Naive thymus-derived CD4-positive, alpha-beta T cell (primary cell): ENCODE results near the gene COQ2. TPM values are rescaled to one million over a fixed set of nuclear protein-coding genes. Genes with fewer than 3 reads are reported as not detected.
"Not testable (repeated sequence)": the region's sequence is repeated elsewhere in the genome, so short reads cannot be mapped to it uniquely, and the experiment has no call there.

Experiments used
- ATAC-seq: fragments of 150-1000 bp; cut with Tn5 transposase; 2 replicates; pipeline ENCODE4 v1.10.0; 2021; ENCODE audit warnings: mild to moderate bottlenecking, moderate library complexity
- CTCF ChIA-PET: fragments of 350-600 bp; sonication (Branson Sonifier 250); formaldehyde crosslinking; loops from one replicate; lab custom pipeline; 2021; ENCODE audit warnings: antibody characterized with exemption; lab: Charles Lee
- POLR2A ChIA-PET: fragments of 350-600 bp; sonication (Branson Sonifier 250); formaldehyde crosslinking; loops from one replicate; lab custom pipeline; 2021; ENCODE audit warnings: antibody characterized with exemption, inconsistent platforms; lab: Charles Lee
- DNase-seq, 9 donors: peaks; one replicate each; pipeline versions ENCODE4 v3.0.0 to v3.0.0-alpha.2; 2020 to 2022; ENCODE audit warnings: mixed read lengths in 1 of 9
- H3K27ac ChIP-seq: one replicate; pipeline ENCODE4 v1.7.0; 2013; ENCODE audit warnings: mild to moderate bottlenecking, low read depth, low read length, moderate library complexity
- H3K27me3 ChIP-seq, 2 donors: one replicate each; pipeline ENCODE4 v1.7.0; 2013; ENCODE audit warnings: low read length in 2 of 2, mild to moderate bottlenecking in 2 of 2, moderate library complexity in 2 of 2; ENCODE audit not compliant: control insufficient read depth in 2 of 2, insufficient read depth in 2 of 2
- H3K36me3 ChIP-seq, 3 experiments: 1 replicate in 2 of 3; 2 replicates in 1 of 3; pipeline ENCODE4 v1.7.0; 2013; ENCODE audit warnings: low read length in 3 of 3, mild to moderate bottlenecking in 3 of 3, moderate library complexity in 1 of 3; ENCODE audit not compliant: insufficient read depth in 3 of 3, control insufficient read depth in 2 of 3
- H3K4me1 ChIP-seq, 2 donors: one replicate each; pipeline ENCODE4 v1.7.0; 2013; ENCODE audit warnings: low read length in 2 of 2, mild to moderate bottlenecking in 2 of 2, moderate library complexity in 1 of 2; ENCODE audit not compliant: control insufficient read depth in 2 of 2, insufficient read depth in 2 of 2
- H3K4me3 ChIP-seq: 2 replicates; pipeline ENCODE4 v1.7.0; 2013; ENCODE audit warnings: mild to moderate bottlenecking, low read length
- H3K9me3 ChIP-seq, 3 experiments: 1 replicate in 2 of 3; 2 replicates in 1 of 3; pipeline ENCODE4 v1.7.0; 2013; ENCODE audit warnings: low read length in 3 of 3; ENCODE audit not compliant: control insufficient read depth in 2 of 3
- H3K27ac Mint-ChIP-seq, 9 donors: one replicate each; pipeline ENCODE4 v1.8.0; 2020 to 2022; ENCODE audit warnings: mixed read lengths in 9 of 9, mild to moderate bottlenecking in 8 of 9, moderate library complexity in 5 of 9, inconsistent platforms in 2 of 9
- H3K27me3 Mint-ChIP-seq, 5 donors: one replicate each; pipeline ENCODE4 v1.8.0; 2021 to 2022; ENCODE audit warnings: mixed read lengths in 5 of 5, mild to moderate bottlenecking in 1 of 5
- H3K36me3 Mint-ChIP-seq, 5 donors: one replicate each; pipeline ENCODE4 v1.8.0; 2020 to 2022; ENCODE audit warnings: mixed read lengths in 5 of 5, mild to moderate bottlenecking in 3 of 5, inconsistent platforms in 1 of 5
- H3K4me1 Mint-ChIP-seq, 7 donors: one replicate each; pipeline ENCODE4 v1.8.0; 2020 to 2022; ENCODE audit warnings: mixed read lengths in 7 of 7, mild to moderate bottlenecking in 3 of 7, inconsistent platforms in 1 of 7
- H3K4me3 Mint-ChIP-seq, 10 donors: one replicate each; pipeline ENCODE4 v1.8.0; 2020 to 2022; ENCODE audit warnings: mild to moderate bottlenecking in 10 of 10, mixed read lengths in 10 of 10, moderate library complexity in 6 of 10, inconsistent platforms in 2 of 10
- H3K9me3 Mint-ChIP-seq, 11 donors: one replicate each; pipeline ENCODE4 v1.8.0; 2020 to 2022; ENCODE audit warnings: mixed read lengths in 11 of 11, mild to moderate bottlenecking in 4 of 11, inconsistent platforms in 1 of 11, moderate library complexity in 1 of 11
- intact Hi-C, 2 donors: fragments of 100-400 bp; cut with micrococcal nuclease; formaldehyde crosslinking; loops; one replicate each; pipeline ENCODE4 v1.15.1; 2023
- polyA plus RNA-seq, 2 donors: library from polyadenylated mRNA; unstranded; fragments of 300-500 nt; fragmentation: Illumina TruSeq; gene quantifications; one replicate each; pipeline ENCODE4 v1.2.3, GENCODE V29; 2021
- total RNA-seq, 6 experiments: library from RNA in 5 of 6; stranded (reverse) in 5 of 6; gene quantifications; 1 replicate in 5 of 6; 2 replicates in 1 of 6; pipeline ENCODE4 v1.2.3 and lab custom pipeline; 2021 to 2026

Gene COQ2
- total and polyA plus RNA-seq, 7 experiments from 2014 or later, result 3.6 to 12.7 (median 7.6) TPM

- Histone ChIP-seq H3K36me3 (no peaks in the 10 kb centered on the region), H3K4me1 (peaks cover 22 to 29% of the 10 kb centered on the region in 2 donors), H3K9me3 (no peaks in the 10 kb centered on the region), H3K4me3 (no peak overlapping the region), H3K27ac (no peak overlapping the region), H3K27me3 (no peaks in the 10 kb centered on the region)
- CTCF ChIA-PET, result interaction anchor here (0.6 to 1.9 kb wide), 5 partner anchors 12 to 23 kb away, joined by 3 to 5 read pairs (median 3); no protein-coding TSS in a partner anchor
- peak overlapping the region in 1 of 9 donors; percentile 32 for H3K27ac Mint-ChIP-seq
- POLR2A ChIA-PET, result interaction anchor here (0.6 to 4.9 kb wide), 3 partner anchors 19 to 48 kb away, joined by 3 to 26 read pairs (median 5); no protein-coding TSS in a partner anchor
- no peak for DNase-seq
- peaks cover 0 to 45% (median 3%) of the 10 kb centered on the region in 5 donors for H3K36me3 Mint-ChIP-seq
- peaks cover 40 to 70% (median 63%) of the 10 kb centered on the region in 7 donors for H3K4me1 Mint-ChIP-seq
- intact Hi-C loops, result loop anchor here in 1 of 2 donors (10.0 kb wide), 1 partner anchor 1763 kb away; the partner anchor contains the start of gene RASGEF1B
- peaks cover 0 to 4% (median 0%) of the 10 kb centered on the region in 11 donors for H3K9me3 Mint-ChIP-seq
- H3K27me3 Mint-ChIP-seq, result peaks cover 0 to 57% (median 0%) of the 10 kb centered on the region in 5 donors
- ATAC-seq, result no peak
- no peak overlapping the region for H3K4me3 Mint-ChIP-seq
Measured at GRCh38 chr4:83237591-83237990, 47.0 kb downstream of the COQ2 start.

GRCh38 chr4:83235645-83236133, 48.9 kb downstream of the COQ2 start:
- Mint-ChIP-seq H3K27me3 (peaks cover 0 to 56% (median 0%) of the 10 kb centered on the region in 5 donors), H3K36me3 (peaks cover 0 to 41% (median 0%) of the 10 kb centered on the region in 5 donors), H3K27ac (peak overlapping the region; percentile 24 to 92 (median 78)), H3K4me3 (peak overlapping the region; percentile 43 to 80 (median 71)), H3K4me1 (peaks cover 45 to 71% (median 64%) of the 10 kb centered on the region in 7 donors)
- H3K27ac ChIP-seq, H3K9me3 Mint-ChIP-seq, H3K27me3 ChIP-seq, H3K4me3 ChIP-seq, H3K36me3 ChIP-seq, H3K9me3 ChIP-seq: not testable (repeated sequence)
- ChIA-PET POLR2A (interaction anchor here (0.6 to 4.9 kb wide), 6 partner anchors 9 to 229 kb away, joined by 3 to 26 read pairs (median 3); no protein-coding TSS in a partner anchor), CTCF (interaction anchor here (1.6 kb wide), 1 partner anchor 18 kb away, joined by 3 read pairs; no protein-coding TSS in a partner anchor)
- peak in 7 of 9 donors; percentile 31 to 65 (median 52) for DNase-seq
- ATAC-seq, result peak; percentile 58
- intact Hi-C loops, result loop anchor here (1.0 to 10.0 kb wide), 6 partner anchors 16 to 1761 kb away; partner anchors contain the start of genes PLAC8 (in 1 of the 2) and RASGEF1B (in 1 of the 2)
- peaks cover 34 to 38% of the 10 kb centered on the region in 2 donors for H3K4me1 ChIP-seq

- no peaks in the 10 kb centered on the region for H3K9me3 ChIP-seq
- ChIA-PET POLR2A (interaction anchor here (0.6 to 4.9 kb wide), 8 partner anchors 12 to 190 kb away, joined by 3 to 26 read pairs (median 4); no protein-coding TSS in a partner anchor), CTCF (interaction anchor here (0.6 to 1.6 kb wide), 3 partner anchors 17 to 215 kb away, joined by 3 to 6 read pairs (median 5); no protein-coding TSS in a partner anchor)
- H3K27ac ChIP-seq, result no peak overlapping the region
- no peak overlapping the region for H3K4me3 ChIP-seq
- H3K4me1 Mint-ChIP-seq, result peaks cover 46 to 69% (median 59%) of the 10 kb centered on the region in 7 donors
- peak overlapping the region; percentile 24 to 92 (median 78) for H3K27ac Mint-ChIP-seq
- DNase-seq (no peak), ATAC-seq (no peak)
- peaks cover 0 to 39% (median 0%) of the 10 kb centered on the region in 5 donors for H3K36me3 Mint-ChIP-seq
- peak overlapping the region; percentile 43 to 80 (median 71) for H3K4me3 Mint-ChIP-seq
- no peaks in the 10 kb centered on the region for H3K27me3 ChIP-seq
- H3K4me1 ChIP-seq, result peaks cover 29 to 38% of the 10 kb centered on the region in 2 donors
- peaks cover 0 to 52% (median 0%) of the 10 kb centered on the region in 5 donors for H3K27me3 Mint-ChIP-seq
- H3K36me3 ChIP-seq, result no peaks in the 10 kb centered on the region
- intact Hi-C loops, result loop anchor here (1.0 to 10.0 kb wide), 5 partner anchors 16 to 1760 kb away; partner anchors contain the start of genes PLAC8 (in 1 of the 2) and RASGEF1B (in 1 of the 2)
- H3K9me3 Mint-ChIP-seq, result peaks cover 0 to 4% (median 0%) of the 10 kb centered on the region in 11 donors
Measured at GRCh38 chr4:83234902-83235644, 49.5 kb downstream of the COQ2 start.

- CTCF ChIA-PET, result interaction anchor here (0.6 to 1.3 kb wide), 2 partner anchors 17 to 214 kb away, joined by 5 to 6 read pairs; no protein-coding TSS in a partner anchor
- not testable (repeated sequence) for H3K27me3 ChIP-seq, ATAC-seq, DNase-seq, H3K27ac ChIP-seq, H3K9me3 ChIP-seq, H3K9me3 Mint-ChIP-seq, H3K36me3 ChIP-seq, H3K4me3 ChIP-seq
- peaks cover 0 to 38% (median 0%) of the 10 kb centered on the region in 5 donors for H3K36me3 Mint-ChIP-seq
- peaks cover 29 to 38% of the 10 kb centered on the region in 2 donors for H3K4me1 ChIP-seq
- H3K4me3 Mint-ChIP-seq, result peak overlapping the region in 1 of 10 donors; percentile 64
- POLR2A ChIA-PET, result interaction anchor here (0.7 to 4.9 kb wide), 8 partner anchors 11 to 189 kb away, joined by 3 to 26 read pairs (median 4); partner anchors contain the start of gene PLAC8
- H3K27ac Mint-ChIP-seq, result peak overlapping the region in 2 of 9 donors; percentile 45 to 76
- peaks cover 0 to 50% (median 0%) of the 10 kb centered on the region in 5 donors for H3K27me3 Mint-ChIP-seq
- intact Hi-C loops, result loop anchor here (2.0 to 10.0 kb wide), 2 partner anchors 18 to 1760 kb away; partner anchors contain the start of gene RASGEF1B (in 1 of the 2)
- H3K4me1 Mint-ChIP-seq, result peaks cover 46 to 70% (median 57%) of the 10 kb centered on the region in 7 donors
Measured at GRCh38 chr4:83234387-83234786, 50.2 kb downstream of the COQ2 start.

GRCh38 chr4:83232082-83232481, 52.5 kb downstream of the COQ2 start:
- peak overlapping the region in 7 of 10 donors; percentile 13 to 60 (median 45) for H3K4me3 Mint-ChIP-seq
- DNase-seq (no peak), ATAC-seq (no peak)
- no peaks in the 10 kb centered on the region for H3K27me3 ChIP-seq
- H3K27me3 Mint-ChIP-seq, result peaks cover 0 to 36% (median 0%) of the 10 kb centered on the region in 5 donors
- no peak overlapping the region for H3K4me3 ChIP-seq
- ChIA-PET CTCF (interaction anchor here (0.9 to 1.0 kb wide), 2 partner anchors 118 to 120 kb away, joined by 3 to 4 read pairs; partner anchors contain the start of gene PLAC8), POLR2A (no interaction called here)
- intact Hi-C loops, result loop anchor here (1.0 to 10.0 kb wide), 2 partner anchors 9 to 1757 kb away; partner anchors contain the start of gene RASGEF1B (in 1 of the 2)
- no peaks in the 10 kb centered on the region for H3K36me3 ChIP-seq
- H3K36me3 Mint-ChIP-seq, result peaks cover 0 to 38% (median 0%) of the 10 kb centered on the region in 5 donors
- no peak overlapping the region for H3K27ac ChIP-seq
- H3K4me1 Mint-ChIP-seq, result peaks cover 46 to 62% (median 53%) of the 10 kb centered on the region in 7 donors
- peaks cover 0 to 4% (median 0%) of the 10 kb centered on the region in 11 donors for H3K9me3 Mint-ChIP-seq
- peaks cover 29 to 38% of the 10 kb centered on the region in 2 donors for H3K4me1 ChIP-seq
- peak overlapping the region; percentile 50 to 86 (median 72) for H3K27ac Mint-ChIP-seq
- no peaks in the 10 kb centered on the region for H3K9me3 ChIP-seq
